ENCODE measurements around the gene MCCD1. TPM values are rescaled to one million over a fixed set of nuclear protein-coding genes. Genes with fewer than 3 reads are reported as not detected.

MCCD1 gene
- total RNA-seq = not detected in 2 replicates

GRCh38 chr6:31528821-31529328 lies at the start of gene MCCD1:
Gene MCCD1, plus strand, starts transcription at chr6:31528962. Its CDS starts 53 bp downstream, at chr6:31529015.

GRCh38 chr6:31497531-31498476 lies 31.0 kb upstream of the MCCD1 start, which contains the start of gene MICB:
Gene MICB, plus strand, starts transcription at chr6:31498145. Its CDS starts 49 bp downstream, at chr6:31498194.

GRCh38 chr6:31541658-31542521 lies 13.1 kb downstream of the MCCD1 start, which contains the start of gene DDX39B:
Gene DDX39B, minus strand, starts transcription at chr6:31542003. Its CDS starts 1,471 bp downstream, at chr6:31540532.

GRCh38 chr6:31546339-31546957 lies 17.7 kb downstream of the MCCD1 start, which contains the start of gene ATP6V1G2:
Gene ATP6V1G2, minus strand, starts transcription at chr6:31546608. Its CDS starts 49 bp downstream, at chr6:31546559.

GRCh38 chr6:31546958-31547726 lies 18.4 kb downstream of the MCCD1 start, which contains the start of gene NFKBIL1:
Gene NFKBIL1, plus strand, starts transcription at chr6:31547608. Its CDS starts 87 bp downstream, at chr6:31547695.

GRCh38 chr6:31572041-31572911 lies 43.5 kb downstream of the MCCD1 start, which contains the start of gene LTA:
Gene LTA, plus strand, starts transcription at chr6:31572289. Its CDS starts 454 bp downstream, at chr6:31572743.

GRCh38 chr6:31575335-31575901 lies 46.7 kb downstream of the MCCD1 start, which contains the start of gene TNF:
Gene TNF, plus strand, starts transcription at chr6:31575565. Its CDS starts 177 bp downstream, at chr6:31575742.

Other genes starting within 250 kb of the MCCD1 start
- gene HLA-B, start 171.8 kb upstream of the MCCD1 start, total RNA-seq = 105 and 210 TPM in 2 replicates
- 39.0 and 58.8 TPM in 2 replicates for gene MICA, start 125.4 kb upstream of the MCCD1 start, total RNA-seq
- 7.2 and 7.9 TPM in 2 replicates for gene MICB, start 30.8 kb upstream of the MCCD1 start, total RNA-seq
- gene DDX39B, start 13.0 kb downstream of the MCCD1 start, total RNA-seq = 272 and 278 TPM in 2 replicates
- 1.3 TPM in 2 replicates for gene ATP6V1G2, start 17.6 kb downstream of the MCCD1 start, total RNA-seq
- 16.5 and 24.9 TPM in 2 replicates for gene NFKBIL1, start 18.6 kb downstream of the MCCD1 start, total RNA-seq
- gene LTA, start 43.3 kb downstream of the MCCD1 start, total RNA-seq = not detected in 2 replicates
- 0.16 and 0.54 TPM in 2 replicates for gene TNF, start 46.6 kb downstream of the MCCD1 start, total RNA-seq
- gene LTB, start 53.5 kb downstream of the MCCD1 start, total RNA-seq = not detected in 2 replicates
- gene LST1, start 57.3 kb downstream of the MCCD1 start, total RNA-seq = 1.8 TPM in 1 of 2 replicates, not detected in the other
- gene NCR3, start 64.0 kb downstream of the MCCD1 start, total RNA-seq = not detected in 2 replicates
- gene AIF1, start 86.3 kb downstream of the MCCD1 start, total RNA-seq = not detected in 2 replicates
- 59.4 and 74.7 TPM in 2 replicates for gene PRRC2A, start 91.8 kb downstream of the MCCD1 start, total RNA-seq
- gene BAG6, start 123.7 kb downstream of the MCCD1 start, total RNA-seq = 200 and 228 TPM in 2 replicates
- gene APOM, start 126.9 kb downstream of the MCCD1 start, total RNA-seq = 7.6 TPM in 1 of 2 replicates, not detected in the other
- 15.3 and 19.9 TPM in 2 replicates for gene C6orf47, start 131.8 kb downstream of the MCCD1 start, total RNA-seq
- gene GPANK1, start 136.0 kb downstream of the MCCD1 start, total RNA-seq = 23.2 and 28.5 TPM in 2 replicates
- gene CSNK2B, start 137.1 kb downstream of the MCCD1 start, total RNA-seq = 218 and 219 TPM in 2 replicates
- 1.1 and 1.5 TPM in 2 replicates for gene LY6G5B, start 141.0 kb downstream of the MCCD1 start, total RNA-seq
- not detected in 2 replicates for gene LY6G5C, start 152.1 kb downstream of the MCCD1 start, total RNA-seq
- 28.3 and 28.8 TPM in 2 replicates for gene ABHD16A, start 174.4 kb downstream of the MCCD1 start, total RNA-seq
- not detected in 2 replicates for gene LY6G6F, start 177.9 kb downstream of the MCCD1 start, total RNA-seq
- gene LY6G6D, start 186.4 kb downstream of the MCCD1 start, total RNA-seq = not detected in 2 replicates
- not detected in 2 replicates for gene LY6G6C, start 192.8 kb downstream of the MCCD1 start, total RNA-seq
- gene MPIG6B, start 194.4 kb downstream of the MCCD1 start, total RNA-seq = not detected in 2 replicates
- gene DDAH2, start 200.3 kb downstream of the MCCD1 start, total RNA-seq = 32.1 and 53.8 TPM in 2 replicates
- 478 and 525 TPM in 2 replicates for gene CLIC1, start 207.6 kb downstream of the MCCD1 start, total RNA-seq
- 2.1 and 4.3 TPM in 2 replicates for gene MSH5, start 211.0 kb downstream of the MCCD1 start, total RNA-seq
- 0.54 TPM in 1 of 2 replicates, not detected in the other for gene SAPCD1, start 233.7 kb downstream of the MCCD1 start, total RNA-seq
- gene VWA7, start 248.4 kb downstream of the MCCD1 start, total RNA-seq = under 0.01 TPM in 1 of 2 replicates, not detected in the other